ENCODE data around the gene TDP1. TPM values are rescaled to one million over a fixed set of nuclear protein-coding genes. Genes with fewer than 3 reads are reported as not detected.

Gene TDP1
- total RNA-seq, 2 experiments from 2014 or later: 77.0 to 77.2 TPM

DNA sequence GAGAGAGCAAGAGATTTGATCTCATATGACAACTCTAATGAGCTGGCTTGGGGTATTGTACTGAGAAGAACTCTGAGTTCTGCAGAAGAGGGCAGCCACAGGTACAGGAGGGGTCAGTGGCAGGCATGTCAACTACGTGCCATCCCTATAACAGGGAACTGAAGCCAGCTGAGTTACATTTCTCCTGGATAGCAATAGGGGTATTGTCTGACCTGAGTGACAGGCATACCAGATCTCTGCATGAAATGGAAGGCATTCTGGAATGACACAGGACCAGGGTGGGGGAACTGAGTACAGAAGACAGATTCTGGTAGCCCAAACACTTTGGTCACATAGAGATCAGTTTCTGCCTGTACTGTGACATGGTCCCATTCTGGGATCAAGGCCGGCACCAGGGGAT lies 37.0 kb upstream of the TDP1 start:
- CTCF ChIA-PET: no interaction called here
- Mint-ChIP-seq H3K4me3 (no peak overlapping the region), H3K36me3 (ENCODE audit: low read depth) (no peaks in the 10 kb centered on the region), H3K9me3 (no peaks in the 10 kb centered on the region), H3K27me3 (ENCODE audit: low read depth) (peaks cover 3% of the 10 kb centered on the region), H3K27ac (no peak overlapping the region), H3K4me1 (ENCODE audit: low read depth) (no peaks in the 10 kb centered on the region)
- intact Hi-C loops (cut with micrococcal nuclease): loop anchor here (5.0 to 10.0 kb wide), 3 partner anchors 146 to 1251 kb away; no protein-coding TSS in a partner anchor
- DNase-seq: no peak

DNA sequence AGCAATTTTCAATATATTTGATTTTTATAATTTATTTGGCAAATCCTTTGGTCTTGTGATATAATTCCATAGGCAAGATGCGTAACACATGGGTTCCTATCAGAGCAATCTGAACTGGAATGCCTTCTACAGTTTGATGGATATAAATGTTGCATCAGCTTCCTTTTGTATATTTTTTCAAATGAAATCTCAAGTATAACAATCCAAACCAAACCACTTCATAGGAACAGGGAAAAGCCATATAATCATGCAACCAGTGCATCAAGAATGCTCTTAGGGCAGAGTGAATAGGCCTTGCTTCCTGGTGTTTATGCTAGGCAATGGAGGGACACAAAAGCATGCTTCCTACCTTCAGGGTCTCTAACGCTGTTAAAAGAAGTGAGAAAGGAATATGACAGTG lies 35.7 kb upstream of the TDP1 start:
- DNase-seq: no peak
- H3K4me1 Mint-ChIP-seq (ENCODE audit: low read depth): no peaks in the 10 kb centered on the region
- H3K9me3 Mint-ChIP-seq: no peaks in the 10 kb centered on the region
- no peaks in the 10 kb centered on the region for H3K36me3 Mint-ChIP-seq (ENCODE audit: low read depth)
- peaks cover 1% of the 10 kb centered on the region for H3K27me3 Mint-ChIP-seq (ENCODE audit: low read depth)
- H3K4me3 Mint-ChIP-seq: no peak overlapping the region
- CTCF ChIA-PET: interaction anchor here (1.0 kb wide), 1 partner anchor 879 kb away, joined by 3 read pairs; no protein-coding TSS in a partner anchor
- intact Hi-C loops (cut with micrococcal nuclease): no loop called here
- no peak overlapping the region for H3K27ac Mint-ChIP-seq

GRCh38 chr14:89921346-89921745 lies 34.4 kb upstream of the TDP1 start:
- intact Hi-C loops (cut with micrococcal nuclease): no loop called here
- no peaks in the 10 kb centered on the region for H3K27me3 Mint-ChIP-seq (ENCODE audit: low read depth)
- no peak overlapping the region for H3K27ac Mint-ChIP-seq
- no peaks in the 10 kb centered on the region for H3K4me1 Mint-ChIP-seq (ENCODE audit: low read depth)
- H3K36me3 Mint-ChIP-seq (ENCODE audit: low read depth): no peaks in the 10 kb centered on the region
- no peak overlapping the region for H3K4me3 Mint-ChIP-seq
- CTCF ChIA-PET: interaction anchor here (0.8 to 1.0 kb wide), 2 partner anchors 18 to 894 kb away, joined by 3 read pairs; no protein-coding TSS in a partner anchor
- DNase-seq: no peak
- no peaks in the 10 kb centered on the region for H3K9me3 Mint-ChIP-seq

DNA sequence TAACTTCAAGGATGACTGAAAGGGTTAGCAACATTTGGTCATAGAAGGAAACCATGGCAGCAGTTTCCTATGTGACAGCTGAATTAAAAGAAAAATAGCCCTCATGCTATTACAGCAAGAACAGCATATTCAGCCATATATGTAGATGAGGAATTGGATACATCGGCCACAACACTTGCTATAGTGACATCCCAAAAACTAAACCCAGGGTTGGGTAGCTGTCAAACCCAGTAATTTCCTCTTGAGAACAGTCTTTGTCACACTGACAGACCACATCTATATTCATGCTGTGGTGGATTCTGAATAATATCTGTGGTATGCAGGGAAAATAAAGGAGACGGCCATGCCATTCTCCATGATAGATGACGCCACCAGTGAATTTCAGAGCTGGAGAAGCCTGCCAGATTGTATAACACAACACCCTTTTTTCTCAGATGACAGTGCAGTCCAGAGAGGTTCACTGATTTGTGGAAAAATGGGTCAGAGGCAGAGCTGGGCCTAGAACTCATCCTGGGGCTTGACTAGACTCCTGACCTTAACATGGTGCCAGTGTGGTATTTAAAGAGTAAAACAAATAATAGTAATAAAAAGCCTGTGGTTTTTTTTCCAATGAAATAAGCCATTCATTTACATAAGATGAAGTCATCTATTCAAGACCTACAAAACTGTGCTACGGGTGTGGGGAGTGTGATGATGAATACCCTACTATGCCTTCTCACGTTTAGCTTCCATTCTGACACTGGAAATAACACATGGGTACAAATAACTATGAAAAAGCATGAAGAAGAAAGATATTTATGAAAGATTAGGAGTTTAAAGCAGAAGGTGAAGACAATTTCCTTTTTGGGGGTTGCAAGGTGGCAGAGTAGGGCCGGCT lies 33.5 kb upstream of the TDP1 start:
- intact Hi-C loops (cut with micrococcal nuclease): no loop called here
- no peaks in the 10 kb centered on the region for H3K27me3 Mint-ChIP-seq (ENCODE audit: low read depth)
- no peaks in the 10 kb centered on the region for H3K36me3 Mint-ChIP-seq (ENCODE audit: low read depth)
- H3K4me1 Mint-ChIP-seq (ENCODE audit: low read depth): no peaks in the 10 kb centered on the region
- H3K9me3 Mint-ChIP-seq: no peaks in the 10 kb centered on the region
- no peak overlapping the region for H3K4me3 Mint-ChIP-seq
- CTCF ChIA-PET: interaction anchor here (0.6 to 1.6 kb wide), 4 partner anchors 8 to 882 kb away, joined by 3 to 6 read pairs (median 4); no protein-coding TSS in a partner anchor
- H3K27ac Mint-ChIP-seq: no peak overlapping the region
- DNase-seq: no peak

GRCh38 chr14:89924268-89924667 lies 31.5 kb upstream of the TDP1 start:
- Mint-ChIP-seq H3K36me3 (ENCODE audit: low read depth) (no peaks in the 10 kb centered on the region), H3K4me3 (no peak overlapping the region), H3K4me1 (ENCODE audit: low read depth) (no peaks in the 10 kb centered on the region), H3K27ac (no peak overlapping the region), H3K9me3 (no peaks in the 10 kb centered on the region), H3K27me3 (ENCODE audit: low read depth) (no peaks in the 10 kb centered on the region)
- CTCF ChIA-PET: interaction anchor here (1.6 kb wide), 1 partner anchor 14 kb away, joined by 6 read pairs; no protein-coding TSS in a partner anchor
- no peak for DNase-seq
- intact Hi-C loops (cut with micrococcal nuclease): no loop called here

GRCh38 chr14:89926694-89927093 lies 29.0 kb upstream of the TDP1 start:
- no peak overlapping the region for H3K27ac Mint-ChIP-seq
- CTCF ChIA-PET: no interaction called here
- no peak for DNase-seq
- peaks cover 1% of the 10 kb centered on the region for H3K36me3 Mint-ChIP-seq (ENCODE audit: low read depth)
- no peaks in the 10 kb centered on the region for H3K4me1 Mint-ChIP-seq (ENCODE audit: low read depth)
- H3K9me3 Mint-ChIP-seq: no peaks in the 10 kb centered on the region
- H3K4me3 Mint-ChIP-seq: no peak overlapping the region
- H3K27me3 Mint-ChIP-seq (ENCODE audit: low read depth): no peaks in the 10 kb centered on the region
- intact Hi-C loops (cut with micrococcal nuclease): no loop called here

GRCh38 chr14:89927186-89927865 lies 28.4 kb upstream of the TDP1 start:
- Mint-ChIP-seq H3K27me3 (ENCODE audit: low read depth) (no peaks in the 10 kb centered on the region), H3K36me3 (ENCODE audit: low read depth) (peaks cover 1% of the 10 kb centered on the region), H3K27ac (no peak overlapping the region), H3K4me1 (ENCODE audit: low read depth) (no peaks in the 10 kb centered on the region), H3K4me3 (no peak overlapping the region), H3K9me3 (no peaks in the 10 kb centered on the region)
- CTCF ChIA-PET: interaction anchor here (1.7 kb wide), 1 partner anchor 12 kb away, joined by 7 read pairs; no protein-coding TSS in a partner anchor
- intact Hi-C loops (cut with micrococcal nuclease): no loop called here
- DNase-seq: no peak

- Mint-ChIP-seq H3K9me3 (no peaks in the 10 kb centered on the region), H3K27me3 (ENCODE audit: low read depth) (no peaks in the 10 kb centered on the region), H3K4me1 (ENCODE audit: low read depth) (no peaks in the 10 kb centered on the region), H3K4me3 (no peak overlapping the region), H3K27ac (no peak overlapping the region), H3K36me3 (ENCODE audit: low read depth) (peaks cover 1% of the 10 kb centered on the region)
- intact Hi-C loops (cut with micrococcal nuclease): no loop called here
- CTCF ChIA-PET: interaction anchor here (0.5 to 1.4 kb wide), 6 partner anchors 8 to 906 kb away, joined by 3 to 6 read pairs (median 4); no protein-coding TSS in a partner anchor
- DNase-seq: no peak
Observed at GRCh38 chr14:89933002-89933401, 22.7 kb upstream of the TDP1 start.

GRCh38 chr14:89936654-89937185 lies 19.0 kb upstream of the TDP1 start:
- no peaks in the 10 kb centered on the region for H3K36me3 Mint-ChIP-seq (ENCODE audit: low read depth)
- H3K27me3 Mint-ChIP-seq (ENCODE audit: low read depth): no peaks in the 10 kb centered on the region
- CTCF ChIA-PET: interaction anchor here (0.7 to 1.3 kb wide), 5 partner anchors 16 to 909 kb away, joined by 3 to 7 read pairs (median 3); no protein-coding TSS in a partner anchor
- intact Hi-C loops (cut with micrococcal nuclease): no loop called here
- no peak for DNase-seq
- peaks cover under 1% of the 10 kb centered on the region for H3K4me1 Mint-ChIP-seq (ENCODE audit: low read depth)
- no peak overlapping the region for H3K4me3 Mint-ChIP-seq
- H3K27ac Mint-ChIP-seq: no peak overlapping the region
- H3K9me3 Mint-ChIP-seq: no peaks in the 10 kb centered on the region

GRCh38 chr14:89941830-89942377 lies 13.8 kb upstream of the TDP1 start:
- DNase-seq: no peak

DNA sequence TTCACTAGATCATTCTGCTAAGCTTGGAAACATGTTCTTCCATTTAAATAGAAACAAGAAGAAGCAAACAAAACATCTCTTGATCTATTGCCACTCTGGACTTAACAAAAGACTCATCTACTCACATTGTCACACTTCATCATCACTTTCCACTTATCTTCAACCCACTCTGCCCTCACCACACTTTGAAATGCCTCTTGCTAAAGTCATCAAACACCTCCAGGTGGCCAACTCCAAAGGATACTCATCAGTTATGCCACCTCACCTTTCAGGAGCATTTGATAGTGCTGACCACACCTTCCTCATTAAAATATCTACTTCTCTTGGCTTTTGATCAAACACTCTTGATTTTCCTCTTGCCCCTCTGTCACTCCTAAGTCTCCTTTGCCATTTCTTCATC lies 8.4 kb upstream of the TDP1 start:
- DNase-seq: no peak
- Mint-ChIP-seq H3K36me3 (ENCODE audit: low read depth) (peaks cover 10% of the 10 kb centered on the region), H3K9me3 (no peaks in the 10 kb centered on the region), H3K4me3 (no peak overlapping the region), H3K27me3 (ENCODE audit: low read depth) (no peaks in the 10 kb centered on the region), H3K27ac (no peak overlapping the region), H3K4me1 (ENCODE audit: low read depth) (peaks cover 3% of the 10 kb centered on the region)
- CTCF ChIA-PET: no interaction called here
- intact Hi-C loops (cut with micrococcal nuclease): no loop called here

More at GRCh38 chr14:89941830-89942377, 13.8 kb upstream of the TDP1 start:
- Mint-ChIP-seq H3K4me3 (no peak overlapping the region), H3K36me3 (ENCODE audit: low read depth) (no peaks in the 10 kb centered on the region), H3K4me1 (ENCODE audit: low read depth) (peaks cover 7% of the 10 kb centered on the region), H3K27ac (no peak overlapping the region), H3K27me3 (ENCODE audit: low read depth) (no peaks in the 10 kb centered on the region), H3K9me3 (no peaks in the 10 kb centered on the region)
- CTCF ChIA-PET: interaction anchor here (1.5 to 4.4 kb wide), 2 partner anchors 15 to 32 kb away, joined by 4 to 70 read pairs; partner anchors contain the start of genes EFCAB11 and TDP1
- intact Hi-C loops (cut with micrococcal nuclease): no loop called here

- no peak overlapping the region for H3K4me3 Mint-ChIP-seq
- H3K27me3 Mint-ChIP-seq (ENCODE audit: low read depth): no peaks in the 10 kb centered on the region
- peaks cover under 1% of the 10 kb centered on the region for H3K9me3 Mint-ChIP-seq
- intact Hi-C loops (cut with micrococcal nuclease): loop anchor here (5.0 to 10.0 kb wide), 6 partner anchors 722 to 1562 kb away; partner anchors contain the start of genes CCDC88C, EML5, GPR68 and PPP4R3A
- CTCF ChIA-PET: interaction anchor here (0.8 to 9.6 kb wide), 2 partner anchors 13 to 16 kb away, joined by 3 to 70 read pairs; no protein-coding TSS in a partner anchor
- no peak overlapping the region for H3K27ac Mint-ChIP-seq
- H3K4me1 Mint-ChIP-seq (ENCODE audit: low read depth): peaks cover 20% of the 10 kb centered on the region
- H3K36me3 Mint-ChIP-seq (ENCODE audit: low read depth): peaks cover 22% of the 10 kb centered on the region
- DNase-seq: no peak
Observed at GRCh38 chr14:89952576-89952975, 3.2 kb upstream of the TDP1 start.
